GM12892 (cell line): ENCODE data around the gene CXCR5.

ENCODE experiments used
- POLR2A ChIP-seq: IDR thresholded peaks from 2 replicates; pipeline ENCODE4 v1.6.1; 2011; ENCODE audit warnings: low read depth, low read length, control low read depth
- POLR2AphosphoS5 ChIP-seq: IDR thresholded peaks from 2 replicates; pipeline ENCODE4 v1.6.1; 2011; ENCODE audit warnings: low read depth, low read length, control low read depth
- TAF1 ChIP-seq: IDR thresholded peaks from 2 replicates; pipeline ENCODE4 v1.6.1; 2011; ENCODE audit warnings: low read depth, mild to moderate bottlenecking, control low read depth, low read length, borderline replicate concordance

- TF ChIP-seq POLR2A = no peak
- TF ChIP-seq POLR2AphosphoS5 = no peak
- TF ChIP-seq TAF1 = no peak
These were observed 17.1 kb downstream of the CXCR5 start for GRCh38 chr11:118900535-118901384.
